ENCODE data around the gene CTDP1. TPM values are rescaled to one million over a fixed set of nuclear protein-coding genes. Genes with fewer than 3 reads are reported as not detected.

CTDP1 gene
- total and polyA plus RNA-seq, 4 donors = 18.8 to 30.5 (median 21.7) TPM

DNA sequence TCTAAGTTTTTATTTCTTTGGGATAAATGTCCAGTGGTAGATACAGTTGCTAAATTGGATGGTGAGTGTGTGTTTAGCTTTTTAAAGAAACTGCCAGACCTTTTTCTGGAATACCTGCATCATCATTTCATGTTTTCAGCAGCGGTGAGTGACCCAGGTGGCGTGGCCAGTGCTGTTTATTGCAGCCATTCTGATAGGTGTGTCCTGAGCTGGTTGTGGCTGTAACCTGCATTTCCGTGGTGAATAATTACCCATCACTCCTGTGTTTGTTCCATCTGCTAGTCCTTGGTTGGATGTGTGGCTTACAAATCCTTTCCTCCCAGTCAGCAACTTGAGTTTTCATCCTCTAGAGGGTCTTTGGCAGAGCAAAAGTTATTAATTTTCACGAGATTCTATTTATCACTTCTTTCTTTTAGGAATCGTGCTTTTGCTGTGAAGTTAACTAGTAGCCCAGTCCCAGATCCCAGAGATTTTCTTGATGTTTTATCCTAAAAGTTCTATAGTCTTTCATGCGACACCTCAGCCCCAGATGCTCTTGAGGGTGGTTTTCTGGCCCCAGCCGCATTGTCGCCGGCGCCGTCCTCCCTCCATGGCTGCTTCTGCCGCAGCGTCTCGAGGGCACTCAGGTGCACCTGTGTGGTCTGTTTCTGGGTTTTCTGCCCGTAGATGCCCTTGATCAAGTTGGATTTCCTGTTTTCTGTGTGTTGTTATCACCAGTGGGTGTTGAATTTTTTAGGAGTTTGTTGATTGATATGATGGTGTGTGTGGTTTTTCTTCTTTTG is 44.9 kb downstream of the CTDP1 start:
- TF ChIP-seq CTCF (IDR thresholded peaks at IDR 0.05; ENCODE audit: control extremely low read depth, extremely low read depth) = no peak
- peaks cover 0 to 9% (median 0%) of the 10 kb centered on the region in 5 donors for H3K4me1 ChIP-seq (ENCODE audit: control insufficient read depth in 5 of 5, insufficient read depth in 5 of 5, low read length in 5 of 5)
- peaks cover 0 to 29% (median 0%) of the 10 kb centered on the region in 4 donors for H3K9me3 ChIP-seq (ENCODE audit: control insufficient read depth in 4 of 4, insufficient read depth in 3 of 4, low read length in 3 of 4)
- ATAC-seq (ENCODE audit: insufficient read depth, low FRiP score) = no peak
- 94 to 96% methylated on average over 15 of the region's 15 CpGs for WGBS, 2 donors
- H3K27me3 ChIP-seq (ENCODE audit: control insufficient read depth in 3 of 3, insufficient read depth in 3 of 3, low read length in 2 of 3) = no peaks in the 10 kb centered on the region
- H3K4me3 ChIP-seq = no peak overlapping the region
- peaks cover 0 to 38% (median 12%) of the 10 kb centered on the region in 4 donors for H3K36me3 ChIP-seq (ENCODE audit: control insufficient read depth in 4 of 4, insufficient read depth in 4 of 4, low read length in 4 of 4)
- no peak overlapping the region for H3K9ac ChIP-seq (ENCODE audit: insufficient read depth in 1 of 2, low read length in 2 of 2)
- DNase-seq = no peak
- no peak overlapping the region for H3K27ac ChIP-seq (ENCODE audit: low read depth in 1 of 2, low read length in 1 of 2)

GRCh38 chr18:79725486-79725885 is 45.9 kb downstream of the CTDP1 start:
- no peak for TF ChIP-seq CTCF (IDR thresholded peaks at IDR 0.05; ENCODE audit: control extremely low read depth, extremely low read depth)
- 95 to 96% methylated on average over 15 of the region's 15 CpGs for WGBS, 2 donors
- H3K9ac ChIP-seq (ENCODE audit: insufficient read depth in 1 of 2, low read length in 2 of 2) = no peak overlapping the region
- H3K27me3 ChIP-seq (ENCODE audit: control insufficient read depth in 3 of 3, insufficient read depth in 3 of 3, low read length in 2 of 3) = no peaks in the 10 kb centered on the region
- peaks cover 0 to 9% (median 0%) of the 10 kb centered on the region in 5 donors for H3K4me1 ChIP-seq (ENCODE audit: control insufficient read depth in 5 of 5, insufficient read depth in 5 of 5, low read length in 5 of 5)
- H3K4me3 ChIP-seq = no peak overlapping the region
- H3K9me3 ChIP-seq (ENCODE audit: control insufficient read depth in 4 of 4, insufficient read depth in 3 of 4, low read length in 3 of 4) = peaks cover 0 to 34% (median 0%) of the 10 kb centered on the region in 4 donors
- H3K27ac ChIP-seq (ENCODE audit: low read depth in 1 of 2, low read length in 1 of 2) = no peak overlapping the region
- DNase-seq = no peak
- H3K36me3 ChIP-seq (ENCODE audit: control insufficient read depth in 4 of 4, insufficient read depth in 4 of 4, low read length in 4 of 4) = peaks cover under 1 to 44% (median 8%) of the 10 kb centered on the region in 4 donors
- no peak for ATAC-seq (ENCODE audit: insufficient read depth, low FRiP score)

DNA sequence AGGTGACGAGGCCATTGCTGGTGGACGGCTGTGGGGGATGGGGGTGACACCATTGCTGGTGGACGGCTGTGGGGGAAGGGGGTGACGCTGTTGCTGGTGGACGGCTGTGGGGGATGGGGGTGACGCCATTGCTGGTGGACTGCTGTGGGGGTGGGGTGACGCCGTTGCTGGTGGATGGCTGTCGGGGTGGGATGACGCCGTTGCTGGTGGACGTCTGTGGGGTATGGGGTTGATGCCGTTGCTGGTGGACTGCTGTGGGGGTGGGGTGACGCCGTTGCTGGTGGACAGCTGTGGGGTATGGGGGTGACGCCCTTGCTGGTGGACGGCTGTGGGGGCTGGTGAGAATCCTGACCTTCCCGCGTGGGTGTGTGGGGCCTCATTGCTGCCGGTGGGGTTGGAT is 47.1 kb downstream of the CTDP1 start:
- H3K36me3 ChIP-seq (ENCODE audit: control insufficient read depth in 4 of 4, insufficient read depth in 4 of 4, low read length in 4 of 4) = peaks cover 1 to 48% (median 14%) of the 10 kb centered on the region in 4 donors

More for the DNA sequence above, 47.1 kb downstream of the CTDP1 start:
- WGBS, 2 donors = 89 to 94% methylated on average over 20 of the region's 20 CpGs
- ATAC-seq (ENCODE audit: insufficient read depth, low FRiP score) (no peak), DNase-seq (no peak)
- H3K9me3 ChIP-seq (ENCODE audit: control insufficient read depth in 4 of 4, insufficient read depth in 3 of 4, low read length in 3 of 4) = peaks cover 0 to 46% (median 0%) of the 10 kb centered on the region in 4 donors
- H3K4me3 ChIP-seq = no peak overlapping the region
- no peak overlapping the region for H3K9ac ChIP-seq (ENCODE audit: insufficient read depth in 1 of 2, low read length in 2 of 2)
- peaks cover 0 to 9% (median 0%) of the 10 kb centered on the region in 5 donors for H3K4me1 ChIP-seq (ENCODE audit: control insufficient read depth in 5 of 5, insufficient read depth in 5 of 5, low read length in 5 of 5)
- no peak for TF ChIP-seq CTCF (IDR thresholded peaks at IDR 0.05; ENCODE audit: control extremely low read depth, extremely low read depth)
- H3K27ac ChIP-seq (ENCODE audit: low read depth in 1 of 2, low read length in 1 of 2) = no peak overlapping the region
- no peaks in the 10 kb centered on the region for H3K27me3 ChIP-seq (ENCODE audit: control insufficient read depth in 3 of 3, insufficient read depth in 3 of 3, low read length in 2 of 3)

Data from lung (tissue), 12 donors.